Lung (tissue), 12 donors: ENCODE results near the gene WEE1. TPM values are rescaled to one million over a fixed set of nuclear protein-coding genes. Genes with fewer than 3 reads are reported as not detected.

Experiments
- ATAC-seq: fragments of 200-7000 bp; cut with Tn5 transposase; one replicate; pipeline ENCODE4 v1.9.1; 2020; ENCODE audit warnings: moderate number of reproducible peaks; ENCODE audit not compliant: insufficient read depth, low FRiP score
- DNase-seq, 3 donors: peaks; one replicate each; pipeline ENCODE4 v3.0.0-alpha.2; 2013 to 2017
- H3K27ac ChIP-seq, 2 donors: one replicate each; pipeline ENCODE4 v1.5.1; 2013; ENCODE audit warnings: mild to moderate bottlenecking in 2 of 2, moderate library complexity in 2 of 2, control low read depth in 1 of 2, inconsistent platforms in 1 of 2, low read depth in 1 of 2, low read length in 1 of 2
- H3K27me3 ChIP-seq, 3 donors: one replicate each; pipeline ENCODE4 v1.5.1; 2013; ENCODE audit warnings: low read length in 2 of 3; ENCODE audit not compliant: control insufficient read depth in 3 of 3, insufficient read depth in 3 of 3
- H3K36me3 ChIP-seq, 4 donors: one replicate each; pipeline ENCODE4 v1.5.1; 2013; ENCODE audit warnings: low read length in 4 of 4, mild to moderate bottlenecking in 1 of 4, moderate library complexity in 1 of 4; ENCODE audit not compliant: control insufficient read depth in 4 of 4, insufficient read depth in 4 of 4
- H3K4me1 ChIP-seq, 5 donors: one replicate each; pipeline ENCODE4 v1.5.1; 2013; ENCODE audit warnings: low read length in 5 of 5, mild to moderate bottlenecking in 2 of 5, moderate library complexity in 1 of 5; ENCODE audit not compliant: control insufficient read depth in 5 of 5, insufficient read depth in 5 of 5
- H3K4me3 ChIP-seq: one replicate; pipeline ENCODE4 v1.5.1; 2013; ENCODE audit warnings: mild to moderate bottlenecking, control low read depth, moderate library complexity
- H3K9ac ChIP-seq, 2 donors: one replicate each; pipeline ENCODE4 v1.5.1; 2013; ENCODE audit warnings: low read length in 2 of 2, control low read depth in 1 of 2; ENCODE audit not compliant: insufficient read depth in 1 of 2
- H3K9me3 ChIP-seq, 4 donors: one replicate each; pipeline ENCODE4 v1.5.1; 2013; ENCODE audit warnings: low read length in 3 of 4, mild to moderate bottlenecking in 1 of 4, moderate library complexity in 1 of 4; ENCODE audit not compliant: control insufficient read depth in 4 of 4, insufficient read depth in 3 of 4
- CTCF ChIP-seq: IDR thresholded peaks from 2 replicates; pipeline ENCODE4 v1.5.1; 2012; ENCODE audit warnings: mild to moderate bottlenecking; ENCODE audit errors: control extremely low read depth, extremely low read depth
- WGBS, 2 donors: extraction: QIAGEN DNeasy Blood & Tissue Kit; methylation state at CpG; one replicate each; pipeline ENCODE4 v1.1.7; 2013; 5-methylcytosine and 5-hydroxymethylcytosine counted together
- polyA plus RNA-seq, 2 donors: library from polyadenylated mRNA; stranded (reverse); fragments of 200-250 nt; gene quantifications; one replicate each; pipeline ENCODE4 v1.2.1, GENCODE V29; 2013
- total RNA-seq, 2 donors: library from RNA; depleted of rRNA in 1 of 2; stranded (reverse); fragments of >200 nt in 1 of 2; gene quantifications; one replicate each; pipeline ENCODE4 v1.2.1, GENCODE V29; 2014 to 2021
- donor health status: control.
- donor health status: control.
- donor health status: Bipolar disorder and iron deficiency.
- donor health status: healthy.
- donor health status: DM: yes; HTN: yes; CAD: no.

The WEE1 gene
- total and polyA plus RNA-seq, 4 donors = 5.0 to 48.9 (median 9.7) TPM

- no peak overlapping the region for H3K27ac ChIP-seq
- ATAC-seq (no peak), DNase-seq (peak in 2 of 3 donors; percentile 30 to 57)
- 46 to 48% methylated on average over 2 of the region's 2 CpGs for WGBS, 2 donors
- TF ChIP-seq CTCF = no peak
- H3K36me3 ChIP-seq = no peaks in the 10 kb centered on the region
- H3K4me1 ChIP-seq = peaks cover 0 to 18% (median 4%) of the 10 kb centered on the region in 5 donors
- no peaks in the 10 kb centered on the region for H3K9me3 ChIP-seq
- no peak overlapping the region for H3K9ac ChIP-seq
- no peaks in the 10 kb centered on the region for H3K27me3 ChIP-seq
- no peak overlapping the region for H3K4me3 ChIP-seq
Observed at GRCh38 chr11:9616042-9616675, 42.7 kb downstream of the WEE1 start.

GRCh38 chr11:9616858-9617257, 43.4 kb downstream of the WEE1 start:
- Histone ChIP-seq H3K4me3 (no peak overlapping the region), H3K4me1 (peaks cover 0 to 18% (median 4%) of the 10 kb centered on the region in 5 donors), H3K9me3 (no peaks in the 10 kb centered on the region), H3K27ac (no peak overlapping the region), H3K27me3 (no peaks in the 10 kb centered on the region), H3K9ac (no peak overlapping the region), H3K36me3 (no peaks in the 10 kb centered on the region)
- no peak for TF ChIP-seq CTCF
- 91 to 97% methylated on average over 4 of the region's 4 CpGs for whole genome bisulfite sequencing, 2 donors
- ATAC-seq (no peak), DNase-seq (peak in 1 of 3 donors; percentile 15)

- H3K9ac ChIP-seq = no peak overlapping the region
- H3K27me3 ChIP-seq = no peaks in the 10 kb centered on the region
- no peak overlapping the region for H3K4me3 ChIP-seq
- no peaks in the 10 kb centered on the region for H3K36me3 ChIP-seq
- peaks cover 0 to 14% (median 2%) of the 10 kb centered on the region in 5 donors for H3K4me1 ChIP-seq
- no peak for DNase-seq
- no peak for TF ChIP-seq CTCF
- ATAC-seq = no peak
- no peak overlapping the region for H3K27ac ChIP-seq
- WGBS, 2 donors = 84 to 92% methylated on average over 5 of the region's 5 CpGs
- no peaks in the 10 kb centered on the region for H3K9me3 ChIP-seq
Observed at GRCh38 chr11:9617940-9618339, 44.5 kb downstream of the WEE1 start.

- H3K9ac ChIP-seq = no peak overlapping the region
- peaks cover 0 to 7% (median 0%) of the 10 kb centered on the region in 5 donors for H3K4me1 ChIP-seq
- no peak for ATAC-seq
- no peak for DNase-seq
- no peak overlapping the region for H3K4me3 ChIP-seq
- TF ChIP-seq CTCF = no peak
- H3K9me3 ChIP-seq = no peaks in the 10 kb centered on the region
- no peaks in the 10 kb centered on the region for H3K36me3 ChIP-seq
- no peak overlapping the region for H3K27ac ChIP-seq
- WGBS, 2 donors = 97% methylated on average over 1 of the region's 1 CpG
- no peaks in the 10 kb centered on the region for H3K27me3 ChIP-seq
Observed at GRCh38 chr11:9619004-9619403, 45.5 kb downstream of the WEE1 start.
